BLaER1 (cell line): ENCODE results near the gene ATG14.

Experiments used
- H3K27ac ChIP-seq: shearing (Covaris generic); formaldehyde crosslinking; 2 replicates; pipeline ENCODE4 v1.8.1; 2022
- H3K27me3 ChIP-seq: shearing (Covaris generic); formaldehyde crosslinking; 2 replicates; pipeline ENCODE4 v1.8.1; 2022
- H3K36me3 ChIP-seq: shearing (Covaris generic); formaldehyde crosslinking; 2 replicates; pipeline ENCODE4 v1.8.1; 2022
- H3K4me1 ChIP-seq: shearing (Covaris generic); formaldehyde crosslinking; 2 replicates; pipeline ENCODE4 v1.8.1; 2022
- H3K4me2 ChIP-seq: shearing (Covaris generic); formaldehyde crosslinking; 2 replicates; pipeline ENCODE4 v1.8.1; 2022
- H3K4me3 ChIP-seq: shearing (Covaris generic); formaldehyde crosslinking; 2 replicates; pipeline ENCODE4 v1.8.1; 2022
- H3K9ac ChIP-seq: shearing (Covaris generic); formaldehyde crosslinking; 2 replicates; pipeline ENCODE4 v1.8.1; 2022
- H3K9me3 ChIP-seq: shearing (Covaris generic); formaldehyde crosslinking; 2 replicates; pipeline ENCODE4 v1.8.1; 2022
- H4K20me1 ChIP-seq: shearing (Covaris generic); formaldehyde crosslinking; 2 replicates; pipeline ENCODE4 v1.8.1; 2022
- Cebpa-rat ChIP-seq: shearing (Covaris generic); IDR thresholded peaks from 2 replicates; pipeline ENCODE4 v1.8.1; 2022

The ATG14 gene

GRCh38 chr14:55450124-55450523 is 38.5 kb upstream of the ATG14 start:
- peaks cover 36% of the 10 kb centered on the region for H3K4me1 ChIP-seq
- H3K27ac ChIP-seq = no peak overlapping the region
- no peaks in the 10 kb centered on the region for H3K9me3 ChIP-seq
- H3K9ac ChIP-seq = no peak overlapping the region
- no peaks in the 10 kb centered on the region for H3K36me3 ChIP-seq
- no peaks in the 10 kb centered on the region for H3K27me3 ChIP-seq
- no peak overlapping the region for H3K4me3 ChIP-seq
- no peaks in the 10 kb centered on the region for H4K20me1 ChIP-seq
- no peak for TF ChIP-seq Cebpa-rat
- H3K4me2 ChIP-seq = peak overlapping the region; percentile 59

- Histone ChIP-seq H3K9me3 (no peaks in the 10 kb centered on the region), H3K27ac (no peak overlapping the region), H4K20me1 (no peaks in the 10 kb centered on the region), H3K4me3 (no peak overlapping the region), H3K27me3 (no peaks in the 10 kb centered on the region), H3K4me2 (no peak overlapping the region), H3K9ac (no peak overlapping the region), H3K36me3 (no peaks in the 10 kb centered on the region), H3K4me1 (peaks cover 26% of the 10 kb centered on the region)
- TF ChIP-seq Cebpa-rat = no peak
Measured at GRCh38 chr14:55449116-55449515, 37.5 kb upstream of the ATG14 start.

GRCh38 chr14:55448141-55448614 is 36.5 kb upstream of the ATG14 start:
- Histone ChIP-seq H3K9ac (no peak overlapping the region), H3K36me3 (no peaks in the 10 kb centered on the region), H3K4me1 (peaks cover 24% of the 10 kb centered on the region), H3K27ac (no peak overlapping the region), H3K9me3 (no peaks in the 10 kb centered on the region), H3K27me3 (no peaks in the 10 kb centered on the region), H3K4me3 (no peak overlapping the region), H4K20me1 (no peaks in the 10 kb centered on the region), H3K4me2 (no peak overlapping the region)
- TF ChIP-seq Cebpa-rat = no peak

GRCh38 chr14:55446833-55447232 is 35.2 kb upstream of the ATG14 start:
- Histone ChIP-seq H3K9ac (no peak overlapping the region), H3K27ac (no peak overlapping the region), H3K36me3 (no peaks in the 10 kb centered on the region), H4K20me1 (no peaks in the 10 kb centered on the region), H3K27me3 (no peaks in the 10 kb centered on the region), H3K9me3 (no peaks in the 10 kb centered on the region), H3K4me2 (no peak overlapping the region), H3K4me3 (no peak overlapping the region), H3K4me1 (peaks cover 20% of the 10 kb centered on the region)
- no peak for TF ChIP-seq Cebpa-rat

GRCh38 chr14:55446127-55446736 is 34.6 kb upstream of the ATG14 start:
- no peaks in the 10 kb centered on the region for H3K27me3 ChIP-seq
- H3K9ac ChIP-seq = no peak overlapping the region
- H3K36me3 ChIP-seq = no peaks in the 10 kb centered on the region
- H3K4me3 ChIP-seq = no peak overlapping the region
- no peak overlapping the region for H3K27ac ChIP-seq
- no peaks in the 10 kb centered on the region for H4K20me1 ChIP-seq
- H3K9me3 ChIP-seq = no peaks in the 10 kb centered on the region
- H3K4me2 ChIP-seq = no peak overlapping the region
- no peak for TF ChIP-seq Cebpa-rat
- peaks cover 14% of the 10 kb centered on the region for H3K4me1 ChIP-seq

- no peaks in the 10 kb centered on the region for H3K36me3 ChIP-seq
- H3K27me3 ChIP-seq = no peaks in the 10 kb centered on the region
- no peak overlapping the region for H3K4me2 ChIP-seq
- no peak for TF ChIP-seq Cebpa-rat
- H3K4me1 ChIP-seq = no peaks in the 10 kb centered on the region
- H3K27ac ChIP-seq = no peak overlapping the region
- no peak overlapping the region for H3K9ac ChIP-seq
- H3K4me3 ChIP-seq = no peak overlapping the region
- H3K9me3 ChIP-seq = no peaks in the 10 kb centered on the region
- no peaks in the 10 kb centered on the region for H4K20me1 ChIP-seq
Measured at GRCh38 chr14:55441286-55441685, 29.7 kb upstream of the ATG14 start.

GRCh38 chr14:55440385-55440784 is 28.8 kb upstream of the ATG14 start, which contains the start of gene TBPL2:
Gene TBPL2 (minus strand): TSS chr14:55440616. CDS start chr14:55440449, 167 bp downstream.
- Histone ChIP-seq H4K20me1 (no peaks in the 10 kb centered on the region), H3K4me1 (no peaks in the 10 kb centered on the region), H3K9me3 (no peaks in the 10 kb centered on the region), H3K36me3 (no peaks in the 10 kb centered on the region), H3K27ac (no peak within 1 kb of the TSS), H3K9ac (no peak within 1 kb of the TSS), H3K4me2 (no peak within 1 kb of the TSS), H3K27me3 (no peaks in the 10 kb centered on the region), H3K4me3 (no peak within 1 kb of the TSS)
- no peak for TF ChIP-seq Cebpa-rat

GRCh38 chr14:55438066-55438683 is 26.5 kb upstream of the ATG14 start:
- H3K27me3 ChIP-seq = no peaks in the 10 kb centered on the region
- H3K36me3 ChIP-seq = no peaks in the 10 kb centered on the region
- H3K27ac ChIP-seq = no peak overlapping the region
- TF ChIP-seq Cebpa-rat = no peak
- no peaks in the 10 kb centered on the region for H3K9me3 ChIP-seq
- no peak overlapping the region for H3K4me2 ChIP-seq
- no peak overlapping the region for H3K9ac ChIP-seq
- H3K4me3 ChIP-seq = no peak overlapping the region
- no peaks in the 10 kb centered on the region for H4K20me1 ChIP-seq
- peaks cover 9% of the 10 kb centered on the region for H3K4me1 ChIP-seq

- no peaks in the 10 kb centered on the region for H3K27me3 ChIP-seq
- no peak overlapping the region for H3K4me3 ChIP-seq
- H3K9ac ChIP-seq = no peak overlapping the region
- H3K27ac ChIP-seq = no peak overlapping the region
- no peaks in the 10 kb centered on the region for H3K36me3 ChIP-seq
- no peaks in the 10 kb centered on the region for H3K9me3 ChIP-seq
- no peak overlapping the region for H3K4me2 ChIP-seq
- peaks cover 9% of the 10 kb centered on the region for H3K4me1 ChIP-seq
- no peak for TF ChIP-seq Cebpa-rat
- H4K20me1 ChIP-seq = no peaks in the 10 kb centered on the region
Measured at GRCh38 chr14:55436931-55437330, 25.3 kb upstream of the ATG14 start.

- no peak for TF ChIP-seq Cebpa-rat
- Histone ChIP-seq H4K20me1 (no peaks in the 10 kb centered on the region), H3K27ac (no peak overlapping the region), H3K9me3 (no peaks in the 10 kb centered on the region), H3K9ac (no peak overlapping the region), H3K36me3 (no peaks in the 10 kb centered on the region), H3K4me3 (no peak overlapping the region), H3K4me2 (no peak overlapping the region), H3K27me3 (no peaks in the 10 kb centered on the region), H3K4me1 (peaks cover 9% of the 10 kb centered on the region)
Measured at GRCh38 chr14:55436519-55436918, 24.9 kb upstream of the ATG14 start.
